GM12892 (cell line): Measurements from ENCODE around the gene SMARCE1.
A peak's percentile ranks its signal among the peaks of the same experiment; 100 is the strongest.

ENCODE experiments used
- POLR2A ChIP-seq: IDR thresholded peaks from 2 replicates; pipeline ENCODE4 v1.6.1; 2011; ENCODE audit warnings: low read depth, low read length, control low read depth
- POLR2AphosphoS5 ChIP-seq: IDR thresholded peaks from 2 replicates; pipeline ENCODE4 v1.6.1; 2011; ENCODE audit warnings: low read depth, low read length, control low read depth

GRCh38 chr17:40647624-40648383 lies at the start of gene SMARCE1:
- TF ChIP-seq POLR2A (peak; percentile 67), POLR2AphosphoS5 (peak; percentile 53; the same call in 1 of the 2 replicates)
